ENCODE measurements around the gene NCL. TPM values are rescaled to one million over a fixed set of nuclear protein-coding genes. Genes with fewer than 3 reads are reported as not detected.

Gene NCL
- total and polyA plus RNA-seq, 2 of the 13 experiments (the other 11 are each of a cell fraction or from before 2014, with no cell fraction given): 105 to 779 TPM

GRCh38 chr2:231463698-231464575, at the start of gene NCL (continued):
- 0 out of 2 replicates have a peak, but pooled peaks have one; percentile 43 for TF ChIP-seq SIX1 (CRISPR knock-in tag; IDR thresholded peaks at IDR 0.05; ENCODE audit: borderline replicate concordance)
- peak; percentile 53; the same call in 1 of the 2 replicates for TF ChIP-seq SAFB2 (CRISPR knock-in tag; IDR thresholded peaks at IDR 0.05; ENCODE audit: borderline replicate concordance, low read depth)
- TF ChIP-seq SP4 (CRISPR knock-in tag; IDR thresholded peaks at IDR 0.05): peak; percentile 89
- peak; percentile 72 to 94; a peak in 3 of 4 replicates for TF ChIP-seq HMGXB4 (CRISPR knock-in tag; IDR thresholded peaks at IDR 0.05; ENCODE audit: borderline replicate concordance in 1 of 2, low read depth in 1 of 2)
- TF ChIP-seq SATB2 (CRISPR knock-in tag; IDR thresholded peaks at IDR 0.05): peak; percentile 95
- no peak; the same call in 1 of the 2 replicates for TF ChIP-seq GRHL1 (CRISPR knock-in tag; conservative IDR thresholded peaks at IDR 0.05)
- TF ChIP-seq ZNF513 (CRISPR knock-in tag; conservative IDR thresholded peaks at IDR 0.05): peak; percentile 78; the same call in 1 of the 2 replicates
- TF ChIP-seq RFX3 (CRISPR knock-in tag; IDR thresholded peaks at IDR 0.05): peak; percentile 50; the same call in 1 of the 2 replicates
- no peak; the same call in none of the 2 replicates for TF ChIP-seq MAZ (IDR thresholded peaks at IDR 0.05; ENCODE audit: borderline replicate concordance, low read depth, low read length)
- TF ChIP-seq MAZ (CRISPR knock-in tag; IDR thresholded peaks at IDR 0.05; ENCODE audit: low read depth): peak; percentile 65
- TF ChIP-seq SPEN (CRISPR knock-in tag; IDR thresholded peaks at IDR 0.05; ENCODE audit: low read depth): no peak; the same call in none of the 2 replicates
- peak; percentile 90 for TF ChIP-seq ZNF557 (CRISPR knock-in tag; IDR thresholded peaks at IDR 0.05)
- no peak for TF ChIP-seq FOXK2 (IDR thresholded peaks at IDR 0.05)
- peak; percentile 97 for TF ChIP-seq SALL2 (CRISPR knock-in tag; IDR thresholded peaks at IDR 0.05)
- TF ChIP-seq MEIS1 (CRISPR knock-in tag; IDR thresholded peaks at IDR 0.05; ENCODE audit: borderline replicate concordance): peak; percentile 96
- no peak for TF ChIP-seq TRIM22 (IDR thresholded peaks at IDR 0.05)
- TF ChIP-seq TFDP1 (CRISPR knock-in tag; IDR thresholded peaks at IDR 0.05; ENCODE audit: borderline replicate concordance): peak; percentile 90
- no peak; the same call in 1 of the 2 replicates for TF ChIP-seq HIVEP1 (CRISPR knock-in tag; IDR thresholded peaks at IDR 0.05)
- TF ChIP-seq ZNF468 (CRISPR knock-in tag; IDR thresholded peaks at IDR 0.05): peak; percentile 97
- TF ChIP-seq ZSCAN31 (CRISPR knock-in tag; IDR thresholded peaks at IDR 0.05; ENCODE audit: low read depth): peak; percentile 97
- TF ChIP-seq ZNF777 (CRISPR knock-in tag; IDR thresholded peaks at IDR 0.05): peak; percentile 70

Data from HepG2 (cell line).